ENCODE results near the gene COPS9.

DNA sequence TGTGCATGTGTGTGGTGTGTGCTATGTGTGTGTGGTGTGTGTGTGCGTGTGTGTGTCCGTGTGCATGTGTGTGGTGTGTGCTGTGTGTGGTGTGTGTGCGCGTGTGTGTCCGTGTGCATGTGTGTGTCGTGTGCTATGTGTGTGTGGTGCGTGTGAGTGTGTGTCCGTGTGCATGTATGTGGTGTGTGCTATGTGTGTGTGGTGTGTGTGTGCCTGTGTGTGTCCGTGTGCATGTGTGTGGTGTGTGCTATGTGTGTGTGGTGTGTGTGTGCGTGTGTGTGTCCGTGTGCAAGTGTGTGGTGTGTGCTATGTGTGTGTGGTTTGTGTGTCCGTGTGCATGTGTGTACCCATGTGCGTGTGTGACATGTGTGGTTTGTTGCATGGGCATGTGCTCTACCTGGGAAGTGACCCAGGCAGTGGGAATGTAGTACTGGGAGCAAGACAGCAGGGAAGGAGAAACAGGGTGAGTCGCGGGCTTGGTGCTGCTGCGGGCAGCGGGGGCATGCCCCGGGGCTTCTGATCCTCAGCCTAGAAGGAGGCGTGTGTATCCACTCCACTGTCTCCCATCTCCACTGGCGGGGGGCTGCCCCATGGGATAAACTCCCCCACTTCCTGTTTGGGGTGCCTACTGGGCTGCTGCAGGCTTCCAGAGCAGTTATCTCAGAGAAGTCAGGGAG lies 11.9 kb upstream of the COPS9 start:
- TF ChIP-seq, protein P1, sequence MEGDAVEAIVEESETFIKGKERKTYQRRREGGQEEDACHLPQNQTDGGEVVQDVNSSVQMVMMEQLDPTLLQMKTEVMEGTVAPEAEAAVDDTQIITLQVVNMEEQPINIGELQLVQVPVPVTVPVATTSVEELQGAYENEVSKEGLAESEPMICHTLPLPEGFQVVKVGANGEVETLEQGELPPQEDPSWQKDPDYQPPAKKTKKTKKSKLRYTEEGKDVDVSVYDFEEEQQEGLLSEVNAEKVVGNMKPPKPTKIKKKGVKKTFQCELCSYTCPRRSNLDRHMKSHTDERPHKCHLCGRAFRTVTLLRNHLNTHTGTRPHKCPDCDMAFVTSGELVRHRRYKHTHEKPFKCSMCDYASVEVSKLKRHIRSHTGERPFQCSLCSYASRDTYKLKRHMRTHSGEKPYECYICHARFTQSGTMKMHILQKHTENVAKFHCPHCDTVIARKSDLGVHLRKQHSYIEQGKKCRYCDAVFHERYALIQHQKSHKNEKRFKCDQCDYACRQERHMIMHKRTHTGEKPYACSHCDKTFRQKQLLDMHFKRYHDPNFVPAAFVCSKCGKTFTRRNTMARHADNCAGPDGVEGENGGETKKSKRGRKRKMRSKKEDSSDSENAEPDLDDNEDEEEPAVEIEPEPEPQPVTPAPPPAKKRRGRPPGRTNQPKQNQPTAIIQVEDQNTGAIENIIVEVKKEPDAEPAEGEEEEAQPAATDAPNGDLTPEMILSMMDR (IDR thresholded peaks at IDR 0.05) = no peak
- TF ChIP-seq POLR2A (IDR thresholded peaks at IDR 0.05) = no peak

All from body of pancreas (tissue), 4 donors.